ENCODE results near the gene PCLO.

DNA sequence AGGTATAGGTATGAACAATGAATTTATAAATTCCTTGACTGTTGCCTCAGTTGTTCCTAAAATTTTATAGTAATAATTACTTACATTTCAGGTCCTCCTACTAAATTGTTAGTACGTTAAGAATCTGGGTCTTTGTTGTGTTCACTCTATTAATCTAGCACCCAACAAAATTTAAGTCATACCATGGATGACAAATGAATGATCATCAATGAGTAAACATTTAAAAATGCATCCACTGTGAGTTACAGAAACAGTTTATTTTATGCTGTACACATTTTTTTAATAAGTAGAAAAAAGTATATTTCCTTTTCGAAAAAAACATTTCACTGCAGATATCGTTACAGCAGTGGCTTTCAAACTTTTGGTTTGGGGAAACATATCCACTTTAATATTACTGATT lies 265.2 kb downstream of the PCLO start:
- no peak for TF ChIP-seq RFX5 (IDR thresholded peaks at IDR 0.05; ENCODE audit: low read depth, low read length)
- TF ChIP-seq, protein P1, sequence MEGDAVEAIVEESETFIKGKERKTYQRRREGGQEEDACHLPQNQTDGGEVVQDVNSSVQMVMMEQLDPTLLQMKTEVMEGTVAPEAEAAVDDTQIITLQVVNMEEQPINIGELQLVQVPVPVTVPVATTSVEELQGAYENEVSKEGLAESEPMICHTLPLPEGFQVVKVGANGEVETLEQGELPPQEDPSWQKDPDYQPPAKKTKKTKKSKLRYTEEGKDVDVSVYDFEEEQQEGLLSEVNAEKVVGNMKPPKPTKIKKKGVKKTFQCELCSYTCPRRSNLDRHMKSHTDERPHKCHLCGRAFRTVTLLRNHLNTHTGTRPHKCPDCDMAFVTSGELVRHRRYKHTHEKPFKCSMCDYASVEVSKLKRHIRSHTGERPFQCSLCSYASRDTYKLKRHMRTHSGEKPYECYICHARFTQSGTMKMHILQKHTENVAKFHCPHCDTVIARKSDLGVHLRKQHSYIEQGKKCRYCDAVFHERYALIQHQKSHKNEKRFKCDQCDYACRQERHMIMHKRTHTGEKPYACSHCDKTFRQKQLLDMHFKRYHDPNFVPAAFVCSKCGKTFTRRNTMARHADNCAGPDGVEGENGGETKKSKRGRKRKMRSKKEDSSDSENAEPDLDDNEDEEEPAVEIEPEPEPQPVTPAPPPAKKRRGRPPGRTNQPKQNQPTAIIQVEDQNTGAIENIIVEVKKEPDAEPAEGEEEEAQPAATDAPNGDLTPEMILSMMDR (conservative IDR thresholded peaks at IDR 0.05; ENCODE audit: low read depth, low read length) = no peak
- TF ChIP-seq POLR2A (IDR thresholded peaks at IDR 0.05; ENCODE audit: low read depth, low read length) = no peak
